K562 (cell line): ENCODE results near the gene PIP4K2A. TPM values are rescaled to one million over a fixed set of nuclear protein-coding genes. Genes with fewer than 3 reads are reported as not detected.

ENCODE experiments used
- C11orf30 ChIP-seq: fragments of 450-650 bp; IDR thresholded peaks from 2 replicates; pipeline ENCODE4 v1.6.1; 2016; ENCODE audit warnings: low read depth, mild to moderate bottlenecking
- CBFB ChIP-seq: sonication (generic); formaldehyde crosslinking; IDR thresholded peaks from 2 replicates; pipeline ENCODE4 v1.4.0; 2020; ENCODE audit warnings: mild to moderate bottlenecking, missing genetic modification reagents
- CCNT2 ChIP-seq: IDR thresholded peaks from 2 replicates; pipeline ENCODE4 v1.6.1; 2011; ENCODE audit warnings: borderline replicate concordance, low read depth, mild to moderate bottlenecking, moderate library complexity, mixed read lengths, low read length; ENCODE audit not compliant: insufficient read length; ENCODE audit errors: extremely low read depth
- E2F3 ChIP-seq: fragments of 250-450 bp; sonication (Bioruptor Pico); IDR thresholded peaks from 2 replicates; pipeline ENCODE4 v1.4.0; 2020; ENCODE audit warnings: mild to moderate bottlenecking
- FOXK1 ChIP-seq: sonication (generic); formaldehyde crosslinking; IDR thresholded peaks from 2 replicates; pipeline ENCODE4 v1.8.0; 2022; ENCODE audit warnings: missing genetic modification reagents, mild to moderate bottlenecking, borderline replicate concordance
- JUNB ChIP-seq: fragments of 450-650 bp; formaldehyde crosslinking; conservative IDR thresholded peaks from 2 replicates; pipeline ENCODE4 v1.4.0; 2020; ENCODE audit warnings: mild to moderate bottlenecking
- NR3C1 ChIP-seq: sonication (generic); formaldehyde crosslinking; IDR thresholded peaks from 2 replicates; pipeline ENCODE4 v1.8.1; 2022; ENCODE audit warnings: missing genetic modification reagents
- PCBP2 ChIP-seq: fragments of 200-400 bp; formaldehyde crosslinking; IDR thresholded peaks from 2 replicates; pipeline ENCODE4 v1.6.1; 2018; ENCODE audit warnings: low read length, low read depth, mild to moderate bottlenecking, moderate library complexity; ENCODE audit not compliant: poor library complexity, severe bottlenecking
- PRPF4 ChIP-seq: fragments of 200-400 bp; formaldehyde crosslinking; IDR thresholded peaks from one replicate; pipeline ENCODE4 v1.6.1; 2017; ENCODE audit warnings: low read length, low read depth, mild to moderate bottlenecking; ENCODE audit not compliant: insufficient read depth, poor library complexity, severe bottlenecking
- PYGO2 ChIP-seq: fragments of 450-650 bp; IDR thresholded peaks from 2 replicates; pipeline ENCODE4 v1.6.1; 2016; ENCODE audit warnings: mild to moderate bottlenecking, missing genetic modification characterization, moderate library complexity, missing compliant biosample characterization
- SUPT5H ChIP-seq: fragments of 450-650 bp; IDR thresholded peaks from 2 replicates; pipeline ENCODE4 v1.6.1; 2016
- TGIF2 ChIP-seq: sonication (generic); formaldehyde crosslinking; IDR thresholded peaks from 2 replicates; pipeline ENCODE4 v1.8.1; 2022; ENCODE audit warnings: mild to moderate bottlenecking, missing genetic modification reagents, moderate library complexity
- ZNF263 ChIP-seq: sonication (generic); formaldehyde crosslinking; IDR thresholded peaks from 2 replicates; pipeline ENCODE4 v1.8.0; 2022; ENCODE audit warnings: mild to moderate bottlenecking, missing genetic modification reagents, borderline replicate concordance
- ZNF707 ChIP-seq: fragments of 250-450 bp; sonication (Bioruptor Pico); conservative IDR thresholded peaks from 2 replicates; pipeline ENCODE4 v1.8.0; 2022; ENCODE audit warnings: inconsistent platforms, mild to moderate bottlenecking, moderate library complexity
- polyA plus RNA-seq, 8 experiments: library from polyadenylated mRNA; depleted of rRNA in 4 of 8; stranded (reverse) in 5 of 8; unstranded in 3 of 8; fragments of >200 nt; fragmentation: Nextera tagmentation in 2 of 8; fragmentation: Illumina TruSeq in 1 of 8; extraction: Ambion mirVana in 2 of 8; extraction: Trizol in 1 of 8; gene quantifications; 2 replicates each; pipeline versions ENCODE4 v1.2.1 to v1.2.3, GENCODE V29; 2011 to 2014; ENCODE audit warnings: inconsistent platforms in 1 of 8, missing spikeins in 1 of 8
- total RNA-seq, 7 experiments: library from RNA; depleted of rRNA in 6 of 7; stranded (reverse); fragments of >200 nt in 6 of 7; fragmentation: Illumina TruSeq in 2 of 7; extraction: Trizol in 2 of 7; gene quantifications; 2 replicates each; pipeline versions ENCODE4 v1.2.1 to v1.2.3, GENCODE V29; 2011 to 2021; ENCODE audit warnings: low replicate concordance in 1 of 7
- TF ChIP-seq, protein P1 (sequence below), 2 experiments: fragments of 450-650 bp in 1 of 2; IDR thresholded peaks; 2 replicates each; pipeline ENCODE4 v1.6.1; 2011 to 2017; ENCODE audit warnings: low read depth in 2 of 2, antibody characterized with exemption in 1 of 2, borderline replicate concordance in 1 of 2, low read length in 1 of 2, mild to moderate bottlenecking in 1 of 2, mixed read lengths in 1 of 2; ENCODE audit not compliant: control insufficient read depth in 1 of 2
- TF ChIP-seq, protein P2 (sequence below): fragments of 250-450 bp; sonication (Bioruptor Pico); IDR thresholded peaks from 2 replicates; pipeline ENCODE4 v1.4.0; 2020
- TF ChIP-seq, protein P3 (sequence below): sonication (generic); formaldehyde crosslinking; IDR thresholded peaks from 2 replicates; pipeline ENCODE4 v1.9.0; 2022; ENCODE audit warnings: mild to moderate bottlenecking, missing genetic modification reagents

PIP4K2A gene
- total and polyA plus RNA-seq, 9 of the 15 experiments (the other 6 are each of a cell fraction or from before 2014, with no cell fraction given), result 35.6 to 117 (median 71.9) TPM

DNA sequence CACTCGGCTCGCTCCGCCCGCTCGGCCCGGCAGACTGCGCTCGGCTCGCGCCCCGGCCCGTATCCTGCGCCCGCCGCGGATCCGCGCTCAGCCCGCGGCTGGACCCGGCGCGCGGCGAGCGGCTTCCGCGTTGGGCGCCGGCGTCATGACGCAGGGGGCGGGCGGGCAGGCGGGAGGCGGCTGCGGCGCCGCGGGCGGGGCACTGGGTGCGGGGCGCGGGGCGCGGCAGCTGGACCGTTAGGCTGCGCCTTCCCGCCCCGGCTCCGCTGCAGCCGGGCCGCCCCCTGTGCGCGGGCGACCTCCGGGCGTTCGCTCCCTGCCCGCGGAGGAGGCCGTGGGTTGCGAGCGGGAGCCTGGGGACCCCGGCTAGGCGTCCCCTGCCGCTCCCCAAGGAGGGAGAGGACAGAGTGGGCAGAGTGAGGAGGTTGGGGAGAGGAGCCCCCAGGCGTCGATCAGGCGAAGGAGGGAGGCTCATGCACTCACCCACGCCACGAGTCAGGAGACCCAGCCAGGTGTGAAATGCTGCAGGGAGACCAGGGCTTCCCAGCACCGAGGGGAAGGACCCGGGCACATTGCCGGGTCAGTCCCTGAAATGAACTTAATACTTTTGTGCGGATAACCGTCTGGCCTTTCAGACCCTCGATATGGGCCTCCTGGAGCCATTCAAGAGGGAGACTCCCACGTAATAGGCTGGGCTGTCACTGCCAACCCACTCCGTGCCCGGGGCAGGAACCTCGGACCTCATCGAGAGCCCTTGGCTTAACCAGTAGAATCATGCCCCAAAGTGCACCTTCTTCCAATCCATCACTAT is at the start of gene PIP4K2A (continued):
- TF ChIP-seq, protein P1, sequence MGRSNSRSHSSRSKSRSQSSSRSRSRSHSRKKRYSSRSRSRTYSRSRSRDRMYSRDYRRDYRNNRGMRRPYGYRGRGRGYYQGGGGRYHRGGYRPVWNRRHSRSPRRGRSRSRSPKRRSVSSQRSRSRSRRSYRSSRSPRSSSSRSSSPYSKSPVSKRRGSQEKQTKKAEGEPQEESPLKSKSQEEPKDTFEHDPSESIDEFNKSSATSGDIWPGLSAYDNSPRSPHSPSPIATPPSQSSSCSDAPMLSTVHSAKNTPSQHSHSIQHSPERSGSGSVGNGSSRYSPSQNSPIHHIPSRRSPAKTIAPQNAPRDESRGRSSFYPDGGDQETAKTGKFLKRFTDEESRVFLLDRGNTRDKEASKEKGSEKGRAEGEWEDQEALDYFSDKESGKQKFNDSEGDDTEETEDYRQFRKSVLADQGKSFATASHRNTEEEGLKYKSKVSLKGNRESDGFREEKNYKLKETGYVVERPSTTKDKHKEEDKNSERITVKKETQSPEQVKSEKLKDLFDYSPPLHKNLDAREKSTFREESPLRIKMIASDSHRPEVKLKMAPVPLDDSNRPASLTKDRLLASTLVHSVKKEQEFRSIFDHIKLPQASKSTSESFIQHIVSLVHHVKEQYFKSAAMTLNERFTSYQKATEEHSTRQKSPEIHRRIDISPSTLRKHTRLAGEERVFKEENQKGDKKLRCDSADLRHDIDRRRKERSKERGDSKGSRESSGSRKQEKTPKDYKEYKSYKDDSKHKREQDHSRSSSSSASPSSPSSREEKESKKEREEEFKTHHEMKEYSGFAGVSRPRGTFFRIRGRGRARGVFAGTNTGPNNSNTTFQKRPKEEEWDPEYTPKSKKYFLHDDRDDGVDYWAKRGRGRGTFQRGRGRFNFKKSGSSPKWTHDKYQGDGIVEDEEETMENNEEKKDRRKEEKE (IDR thresholded peaks at IDR 0.05; ENCODE audit: borderline replicate concordance in 1 of 2, control insufficient read depth in 1 of 2, low read depth in 2 of 2, low read length in 1 of 2), result no peak
- TF ChIP-seq CBFB (CRISPR knock-in tag) (no peak), ZNF707 (CRISPR knock-in tag) (no peak), NR3C1 (CRISPR knock-in tag) (peak; percentile 83; the same call in 1 of the 2 replicates), PCBP2 (no peak), PYGO2 (no peak), CCNT2 (peak; percentile 92), PRPF4 (no peak), SUPT5H (peak; percentile 45), JUNB (CRISPR knock-in tag) (no peak), TGIF2 (CRISPR knock-in tag) (no peak), C11orf30 (no peak), E2F3 (peak; percentile 87; the same call in 1 of the 2 replicates), ZNF263 (CRISPR knock-in tag) (0 out of 2 replicates have a peak, but pooled peaks have one; percentile 37), FOXK1 (CRISPR knock-in tag) (0 out of 2 replicates have a peak, but pooled peaks have one; percentile 30)
- TF ChIP-seq, protein P2, sequence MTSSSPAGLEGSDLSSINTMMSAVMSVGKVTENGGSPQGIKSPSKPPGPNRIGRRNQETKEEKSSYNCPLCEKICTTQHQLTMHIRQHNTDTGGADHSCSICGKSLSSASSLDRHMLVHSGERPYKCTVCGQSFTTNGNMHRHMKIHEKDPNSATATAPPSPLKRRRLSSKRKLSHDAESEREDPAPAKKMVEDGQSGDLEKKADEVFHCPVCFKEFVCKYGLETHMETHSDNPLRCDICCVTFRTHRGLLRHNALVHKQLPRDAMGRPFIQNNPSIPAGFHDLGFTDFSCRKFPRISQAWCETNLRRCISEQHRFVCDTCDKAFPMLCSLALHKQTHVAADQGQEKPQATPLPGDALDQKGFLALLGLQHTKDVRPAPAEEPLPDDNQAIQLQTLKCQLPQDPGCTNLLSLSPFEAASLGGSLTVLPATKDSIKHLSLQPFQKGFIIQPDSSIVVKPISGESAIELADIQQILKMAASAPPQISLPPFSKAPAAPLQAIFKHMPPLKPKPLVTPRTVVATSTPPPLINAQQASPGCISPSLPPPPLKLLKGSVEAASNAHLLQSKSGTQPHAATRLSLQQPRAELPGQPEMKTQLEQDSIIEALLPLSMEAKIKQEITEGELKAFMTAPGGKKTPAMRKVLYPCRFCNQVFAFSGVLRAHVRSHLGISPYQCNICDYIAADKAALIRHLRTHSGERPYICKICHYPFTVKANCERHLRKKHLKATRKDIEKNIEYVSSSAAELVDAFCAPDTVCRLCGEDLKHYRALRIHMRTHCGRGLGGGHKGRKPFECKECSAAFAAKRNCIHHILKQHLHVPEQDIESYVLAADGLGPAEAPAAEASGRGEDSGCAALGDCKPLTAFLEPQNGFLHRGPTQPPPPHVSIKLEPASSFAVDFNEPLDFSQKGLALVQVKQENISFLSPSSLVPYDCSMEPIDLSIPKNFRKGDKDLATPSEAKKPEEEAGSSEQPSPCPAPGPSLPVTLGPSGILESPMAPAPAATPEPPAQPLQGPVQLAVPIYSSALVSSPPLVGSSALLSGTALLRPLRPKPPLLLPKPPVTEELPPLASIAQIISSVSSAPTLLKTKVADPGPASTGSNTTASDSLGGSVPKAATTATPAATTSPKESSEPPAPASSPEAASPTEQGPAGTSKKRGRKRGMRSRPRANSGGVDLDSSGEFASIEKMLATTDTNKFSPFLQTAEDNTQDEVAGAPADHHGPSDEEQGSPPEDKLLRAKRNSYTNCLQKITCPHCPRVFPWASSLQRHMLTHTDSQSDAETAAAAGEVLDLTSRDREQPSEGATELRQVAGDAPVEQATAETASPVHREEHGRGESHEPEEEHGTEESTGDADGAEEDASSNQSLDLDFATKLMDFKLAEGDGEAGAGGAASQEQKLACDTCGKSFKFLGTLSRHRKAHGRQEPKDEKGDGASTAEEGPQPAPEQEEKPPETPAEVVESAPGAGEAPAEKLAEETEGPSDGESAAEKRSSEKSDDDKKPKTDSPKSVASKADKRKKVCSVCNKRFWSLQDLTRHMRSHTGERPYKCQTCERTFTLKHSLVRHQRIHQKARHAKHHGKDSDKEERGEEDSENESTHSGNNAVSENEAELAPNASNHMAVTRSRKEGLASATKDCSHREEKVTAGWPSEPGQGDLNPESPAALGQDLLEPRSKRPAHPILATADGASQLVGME (CRISPR knock-in tag), result no peak
- TF ChIP-seq, protein P3, sequence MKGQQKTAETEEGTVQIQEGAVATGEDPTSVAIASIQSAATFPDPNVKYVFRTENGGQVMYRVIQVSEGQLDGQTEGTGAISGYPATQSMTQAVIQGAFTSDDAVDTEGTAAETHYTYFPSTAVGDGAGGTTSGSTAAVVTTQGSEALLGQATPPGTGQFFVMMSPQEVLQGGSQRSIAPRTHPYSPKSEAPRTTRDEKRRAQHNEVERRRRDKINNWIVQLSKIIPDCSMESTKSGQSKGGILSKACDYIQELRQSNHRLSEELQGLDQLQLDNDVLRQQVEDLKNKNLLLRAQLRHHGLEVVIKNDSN (CRISPR knock-in tag), result no peak
